Esophagus muscularis mucosa (tissue), 4 donors: ENCODE data around the gene MAN1C1.

Source experiments
- EP300 ChIP-seq: sonication (generic); formaldehyde crosslinking; IDR thresholded peaks from one replicate; pipeline ENCODE4 v1.6.1; 2017; ENCODE audit warnings: antibody characterized with exemption
- POLR2A ChIP-seq: fragments of 450-650 bp; IDR thresholded peaks from one replicate; pipeline ENCODE4 v1.6.1; 2017; ENCODE audit warnings: antibody characterized with exemption, moderate library complexity, mild to moderate bottlenecking, low read depth
- POLR2AphosphoS5 ChIP-seq, 2 donors: sonication (generic); formaldehyde crosslinking; IDR thresholded peaks; one replicate each; pipeline ENCODE4 v1.6.1; 2017; ENCODE audit warnings: antibody characterized with exemption in 2 of 2
- TF ChIP-seq, protein P1 (sequence below), 3 experiments: fragments of 200-600 bp in 2 of 3; fragments of 450-650 bp in 1 of 3; sonication (generic) in 2 of 3; IDR thresholded peaks; one replicate each; pipeline ENCODE4 v1.5.1; 2017 to 2019; ENCODE audit warnings: antibody characterized with exemption in 3 of 3, mild to moderate bottlenecking in 2 of 3, moderate library complexity in 1 of 3

- TF ChIP-seq, protein P1, sequence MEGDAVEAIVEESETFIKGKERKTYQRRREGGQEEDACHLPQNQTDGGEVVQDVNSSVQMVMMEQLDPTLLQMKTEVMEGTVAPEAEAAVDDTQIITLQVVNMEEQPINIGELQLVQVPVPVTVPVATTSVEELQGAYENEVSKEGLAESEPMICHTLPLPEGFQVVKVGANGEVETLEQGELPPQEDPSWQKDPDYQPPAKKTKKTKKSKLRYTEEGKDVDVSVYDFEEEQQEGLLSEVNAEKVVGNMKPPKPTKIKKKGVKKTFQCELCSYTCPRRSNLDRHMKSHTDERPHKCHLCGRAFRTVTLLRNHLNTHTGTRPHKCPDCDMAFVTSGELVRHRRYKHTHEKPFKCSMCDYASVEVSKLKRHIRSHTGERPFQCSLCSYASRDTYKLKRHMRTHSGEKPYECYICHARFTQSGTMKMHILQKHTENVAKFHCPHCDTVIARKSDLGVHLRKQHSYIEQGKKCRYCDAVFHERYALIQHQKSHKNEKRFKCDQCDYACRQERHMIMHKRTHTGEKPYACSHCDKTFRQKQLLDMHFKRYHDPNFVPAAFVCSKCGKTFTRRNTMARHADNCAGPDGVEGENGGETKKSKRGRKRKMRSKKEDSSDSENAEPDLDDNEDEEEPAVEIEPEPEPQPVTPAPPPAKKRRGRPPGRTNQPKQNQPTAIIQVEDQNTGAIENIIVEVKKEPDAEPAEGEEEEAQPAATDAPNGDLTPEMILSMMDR (IDR thresholded peaks at IDR 0.05): no peak
- TF ChIP-seq POLR2A (no peak), EP300 (no peak), POLR2AphosphoS5 (IDR thresholded peaks at IDR 0.05) (no peak)
Measured at GRCh38 chr1:25571522-25571970, 45.0 kb upstream of the MAN1C1 start.
